NCI-H510A treated with DMSO at 0.1 percent for 48 hours (cell line): Measurements from ENCODE around the gene SQSTM1.
"Not testable (repeated sequence)": the region's sequence is repeated elsewhere in the genome, so short reads cannot be mapped to it uniquely, and the experiment has no call there.

Experiments
- DNase-seq: peaks from one replicate; lab custom pipeline; 2025; lab: John Stamatoyannopoulos, UW

SQSTM1 gene

GRCh38 chr5:179825655-179826182, 5.0 kb downstream of the SQSTM1 start:
- DNase-seq, result no peak

- DNase-seq, result no peak
Measured at GRCh38 chr5:179827680-179828079, 7.0 kb downstream of the SQSTM1 start.

GRCh38 chr5:179828756-179829421, 8.2 kb downstream of the SQSTM1 start:
- DNase-seq, result no peak

DNA sequence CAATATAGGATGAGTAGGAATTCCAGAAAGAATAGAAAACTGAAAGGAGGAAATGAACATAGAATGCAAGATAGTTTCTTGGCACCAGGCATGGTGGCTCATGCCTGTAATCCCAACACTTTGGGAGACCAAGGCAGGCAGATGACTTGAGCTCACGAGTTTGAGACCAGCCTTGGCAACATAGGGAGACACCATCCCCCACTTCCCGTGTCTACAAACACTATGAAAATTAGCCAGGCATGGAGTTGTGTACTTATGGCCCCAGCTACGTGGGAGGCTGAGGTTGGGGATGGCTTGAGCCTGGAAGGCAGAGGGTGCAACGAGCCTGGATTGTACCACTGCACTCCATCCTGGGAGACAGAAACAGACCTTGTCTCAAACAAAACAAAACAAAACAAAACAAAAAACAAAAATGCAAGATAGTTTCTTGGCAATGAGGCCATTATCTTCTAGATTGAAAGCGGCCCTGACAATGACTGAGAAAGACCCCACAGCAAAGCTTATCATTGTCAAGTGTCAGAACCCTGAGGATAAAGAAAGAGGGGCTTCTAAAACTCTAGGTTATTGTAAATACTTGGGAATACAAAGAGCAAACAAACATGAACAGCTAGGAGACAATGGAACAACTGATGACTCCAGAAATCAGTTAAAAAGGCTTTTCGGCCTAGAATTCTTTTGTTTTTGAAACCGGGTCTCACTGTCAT, 9.2 kb downstream of the SQSTM1 start:
- DNase-seq, result no peak

DNA sequence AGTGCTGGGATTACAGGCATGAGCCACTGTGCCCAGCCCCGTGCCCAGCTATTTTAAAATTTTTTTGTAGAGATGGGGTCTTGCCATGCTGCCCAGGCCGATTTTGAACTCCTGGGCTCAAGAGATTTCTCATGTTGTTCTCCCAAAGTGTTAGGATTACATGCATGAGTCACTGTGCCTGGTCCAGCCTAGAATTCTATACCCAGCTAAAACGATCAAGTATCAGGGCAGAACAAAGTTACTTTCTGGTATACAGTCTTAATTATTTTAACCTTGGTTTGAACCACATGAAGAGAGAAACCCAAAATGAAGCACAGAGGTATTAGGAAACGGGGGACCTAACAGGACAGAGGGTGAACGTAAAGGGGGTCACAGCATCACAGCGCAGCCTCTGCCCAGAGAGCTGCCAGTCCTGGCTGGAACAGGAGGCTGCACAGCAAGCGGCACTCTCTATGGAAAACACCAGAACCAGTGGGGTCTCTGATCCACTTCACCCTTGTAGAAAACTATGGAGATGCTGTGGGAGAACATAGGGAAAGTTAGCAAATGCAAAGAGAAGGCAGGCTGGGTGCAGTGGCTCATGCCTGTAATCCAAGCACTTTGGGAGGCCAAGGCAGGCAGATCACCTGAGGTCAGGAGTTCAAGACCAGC, 10.2 kb downstream of the SQSTM1 start:
- DNase-seq, result no peak

DNA sequence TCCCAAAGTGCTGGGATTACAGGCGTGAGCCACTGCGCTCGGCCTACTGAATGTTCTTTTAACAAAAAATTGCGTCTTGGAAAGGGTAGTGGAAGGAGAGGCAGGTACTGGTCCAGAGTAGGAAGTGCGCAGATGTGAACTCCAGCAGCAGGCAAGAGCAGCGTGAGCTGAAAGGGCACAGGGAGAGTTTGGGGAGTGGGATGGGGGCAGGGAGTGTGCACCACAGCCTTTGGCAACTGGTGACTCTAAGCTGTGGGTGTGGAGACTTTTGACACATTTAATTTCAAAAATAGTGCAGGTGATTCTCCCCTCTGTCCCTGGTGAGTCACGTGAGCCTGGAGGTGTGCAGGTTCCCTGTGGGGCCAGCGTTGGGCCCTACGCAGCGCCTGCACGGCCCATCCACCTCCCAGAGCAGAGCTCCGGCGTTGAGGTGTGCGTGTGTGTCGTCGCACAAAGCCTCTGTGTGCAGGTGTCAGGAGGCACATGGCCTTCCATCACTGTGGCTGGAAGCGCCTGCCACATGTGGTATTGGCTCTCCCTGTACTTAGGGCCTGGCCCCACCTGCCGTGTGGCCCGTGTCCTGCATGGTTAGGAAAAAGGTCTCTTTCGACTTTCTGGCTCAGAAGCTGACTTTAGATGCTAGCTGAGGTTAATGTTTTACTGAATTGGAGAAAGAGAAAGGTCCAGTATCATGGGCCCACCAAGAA, 11.5 kb downstream of the SQSTM1 start:
- no peak for DNase-seq

DNA sequence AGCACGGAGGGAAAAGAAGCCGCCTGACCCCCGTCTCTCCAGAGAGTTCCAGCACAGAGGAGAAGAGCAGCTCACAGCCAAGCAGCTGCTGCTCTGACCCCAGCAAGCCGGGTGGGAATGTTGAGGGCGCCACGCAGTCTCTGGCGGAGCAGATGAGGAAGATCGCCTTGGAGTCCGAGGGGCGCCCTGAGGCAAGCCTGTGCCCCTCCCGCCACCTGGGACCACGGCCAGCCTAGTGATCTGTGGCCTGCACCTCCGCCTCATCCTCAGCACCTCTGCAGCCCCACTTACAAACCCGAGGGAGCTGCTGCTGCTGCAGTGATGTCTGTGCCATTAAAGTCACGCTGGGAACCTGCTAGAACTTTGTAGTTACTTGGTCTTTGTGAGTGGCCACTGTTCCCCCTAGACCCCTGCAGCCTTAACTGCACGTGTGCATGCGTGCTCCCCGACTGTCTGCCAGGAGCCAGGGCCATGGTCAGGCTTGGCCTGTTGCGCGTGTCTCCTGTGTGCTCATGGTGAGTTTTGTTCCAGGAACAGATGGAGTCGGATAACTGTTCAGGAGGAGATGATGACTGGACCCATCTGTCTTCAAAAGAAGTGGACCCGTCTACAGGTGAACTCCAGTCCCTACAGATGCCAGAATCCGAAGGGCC, 12.5 kb downstream of the SQSTM1 start:
- no peak for DNase-seq

GRCh38 chr5:179833709-179834070, 13.0 kb downstream of the SQSTM1 start:
- no peak for DNase-seq

GRCh38 chr5:179834120-179834519, 13.4 kb downstream of the SQSTM1 start:
- DNase-seq, result no peak

DNA sequence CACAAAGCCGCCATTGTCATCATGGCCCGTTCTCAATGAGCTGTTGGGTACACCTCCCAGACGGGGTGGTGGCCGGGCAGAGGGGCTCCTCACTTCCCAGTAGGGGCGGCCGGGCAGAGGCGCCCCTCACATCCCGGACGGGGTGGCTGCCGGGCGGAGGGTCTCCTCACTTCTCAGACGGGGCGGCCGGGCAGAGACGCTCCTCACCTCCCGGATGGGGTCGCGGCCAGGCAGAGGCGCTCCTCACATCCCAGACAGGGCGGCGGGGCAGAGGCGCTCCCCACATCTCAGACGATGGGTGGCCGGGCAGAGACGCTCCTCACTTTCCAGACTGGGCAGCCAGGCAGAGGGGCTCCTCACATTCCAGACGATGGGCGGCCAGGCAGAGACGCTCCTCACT, 14.2 kb downstream of the SQSTM1 start:
- DNase-seq, result not testable (repeated sequence)

GRCh38 chr5:179836225-179837019, 15.7 kb downstream of the SQSTM1 start:
- DNase-seq, result no peak

DNA sequence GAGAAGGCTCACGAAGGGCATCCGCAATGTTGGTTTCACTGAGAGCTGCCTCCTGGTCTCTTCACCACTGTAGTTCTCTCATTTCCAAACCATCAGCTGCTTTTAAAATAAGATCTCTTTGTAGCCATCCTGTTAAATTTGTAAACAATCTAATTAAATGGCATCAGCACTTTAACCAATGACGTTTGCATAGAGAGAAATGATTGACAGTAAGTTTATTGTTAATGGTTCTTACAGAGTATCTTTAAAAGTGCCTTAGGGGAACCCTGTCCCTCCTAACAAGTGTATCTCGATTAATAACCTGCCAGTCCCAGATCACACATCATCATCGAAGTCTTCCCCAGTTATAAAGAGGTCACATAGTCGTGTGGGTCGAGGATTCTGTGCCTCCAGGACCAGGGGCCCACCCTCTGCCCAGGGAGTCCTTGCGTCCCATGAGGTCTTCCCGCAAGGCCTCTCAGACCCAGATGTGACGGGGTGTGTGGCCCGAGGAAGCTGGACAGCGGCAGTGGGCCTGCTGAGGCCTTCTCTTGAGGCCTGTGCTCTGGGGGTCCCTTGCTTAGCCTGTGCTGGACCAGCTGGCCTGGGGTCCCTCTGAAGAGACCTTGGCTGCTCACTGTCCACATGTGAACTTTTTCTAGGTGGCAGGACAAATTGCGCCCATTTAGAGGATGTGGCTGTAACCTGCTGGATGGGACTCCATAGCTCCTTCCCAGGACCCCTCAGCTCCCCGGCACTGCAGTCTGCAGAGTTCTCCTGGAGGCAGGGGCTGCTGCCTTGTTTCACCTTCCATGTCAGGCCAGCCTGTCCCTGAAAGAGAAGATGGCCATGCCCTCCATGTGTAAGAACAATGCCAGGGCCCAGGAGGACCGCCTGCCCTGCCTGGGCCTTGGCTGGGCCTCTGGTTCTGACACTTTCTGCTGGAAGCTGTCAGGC, 16.6 kb downstream of the SQSTM1 start:
- DNase-seq, result no peak

- no peak for DNase-seq
Measured at GRCh38 chr5:179839328-179840256, 18.9 kb downstream of the SQSTM1 start.

- DNase-seq, result no peak
Measured at GRCh38 chr5:179840321-179840720, 19.6 kb downstream of the SQSTM1 start.

GRCh38 chr5:179840766-179841165, 20.1 kb downstream of the SQSTM1 start:
- no peak for DNase-seq

DNA sequence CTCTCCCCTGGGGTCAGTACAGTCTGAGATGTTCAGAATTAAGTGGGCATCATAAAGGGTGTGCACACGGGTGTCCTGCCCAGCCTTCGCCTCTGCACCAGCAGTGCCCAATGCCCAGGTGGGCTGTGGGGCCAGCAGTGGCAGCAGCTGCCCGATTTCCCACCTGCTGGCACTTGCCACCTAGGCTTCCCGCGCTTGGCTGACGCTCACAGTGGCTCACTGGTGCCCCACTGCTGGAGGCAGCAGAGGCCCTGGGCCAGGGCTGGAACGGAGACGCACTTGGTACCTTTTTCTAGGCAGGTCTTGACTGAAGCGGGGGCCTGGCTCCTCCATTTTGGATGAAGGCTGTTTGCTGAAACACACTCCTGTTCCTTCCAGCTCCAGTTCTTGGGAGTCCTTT, 20.9 kb downstream of the SQSTM1 start:
- DNase-seq, result no peak

DNA sequence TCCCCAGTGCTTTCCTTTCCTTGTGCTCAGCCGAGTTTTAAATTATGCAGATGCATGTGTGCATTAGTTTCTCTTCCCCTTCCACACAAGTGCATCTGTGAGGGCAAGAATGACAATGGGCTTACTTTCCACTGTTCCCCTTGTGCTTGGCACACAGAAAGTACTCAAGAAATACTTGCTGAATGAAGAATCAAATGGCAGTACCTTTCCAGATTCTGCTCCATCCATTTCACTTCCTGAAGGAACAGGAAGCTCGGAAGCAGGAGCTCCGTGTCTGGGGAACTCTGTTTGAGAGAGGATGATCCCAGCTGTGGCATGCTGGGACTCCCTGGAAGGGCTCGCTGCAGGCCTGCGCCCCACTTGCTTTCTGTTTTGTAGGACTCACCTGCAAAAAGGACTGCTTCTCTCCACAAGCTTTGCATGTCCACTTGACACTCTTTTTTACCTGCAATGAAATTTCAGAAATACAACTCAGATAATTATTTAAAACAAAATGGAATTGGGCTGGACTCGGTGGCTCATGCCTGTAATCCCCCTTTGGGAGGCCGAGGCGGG, 32.4 kb downstream of the SQSTM1 start:
- no peak for DNase-seq

DNA sequence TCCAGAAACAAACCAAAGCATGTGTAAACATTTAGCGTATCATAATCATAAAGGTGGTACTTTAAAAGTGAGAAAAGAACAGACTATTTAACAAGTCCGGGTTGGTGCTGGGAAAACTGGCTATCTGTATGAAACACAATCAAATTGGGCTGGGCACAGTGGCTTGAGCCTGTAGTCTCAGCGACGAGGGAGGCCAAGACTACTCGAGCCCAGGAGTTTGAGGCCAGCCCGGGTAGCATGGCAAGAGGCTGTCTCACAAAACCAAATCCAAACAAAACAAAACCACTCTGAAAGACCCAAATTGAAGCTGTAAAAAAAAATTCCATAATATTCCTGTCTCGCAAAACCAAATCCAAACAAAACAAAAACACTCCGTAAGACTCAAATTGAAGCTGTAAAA, 33.7 kb downstream of the SQSTM1 start:
- no peak for DNase-seq

DNA sequence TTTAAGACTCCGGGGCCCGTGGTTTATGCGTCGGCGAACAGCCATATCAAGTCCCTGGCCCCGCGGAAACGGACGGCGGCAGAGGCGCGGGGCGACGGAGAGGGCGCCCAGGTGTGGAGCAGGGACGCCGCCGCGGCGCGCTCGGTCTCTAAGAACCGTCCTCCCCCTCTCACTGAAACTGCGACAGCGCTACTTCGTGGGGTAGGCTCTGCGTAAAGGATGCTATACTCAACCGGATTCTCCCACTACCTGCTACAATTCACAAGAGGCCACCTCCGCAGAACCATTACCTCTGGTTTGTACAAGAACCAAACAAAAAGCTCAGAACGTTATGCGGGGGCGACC, 37.5 kb downstream of the SQSTM1 start:
- DNase-seq, result peak; percentile 49
